DMS53 (cell line): ENCODE data around the gene ACOX3.

Source experiments
- DNase-seq: peaks from one replicate; lab custom pipeline; 2025; lab: John Stamatoyannopoulos, UW

ACOX3 gene

DNA sequence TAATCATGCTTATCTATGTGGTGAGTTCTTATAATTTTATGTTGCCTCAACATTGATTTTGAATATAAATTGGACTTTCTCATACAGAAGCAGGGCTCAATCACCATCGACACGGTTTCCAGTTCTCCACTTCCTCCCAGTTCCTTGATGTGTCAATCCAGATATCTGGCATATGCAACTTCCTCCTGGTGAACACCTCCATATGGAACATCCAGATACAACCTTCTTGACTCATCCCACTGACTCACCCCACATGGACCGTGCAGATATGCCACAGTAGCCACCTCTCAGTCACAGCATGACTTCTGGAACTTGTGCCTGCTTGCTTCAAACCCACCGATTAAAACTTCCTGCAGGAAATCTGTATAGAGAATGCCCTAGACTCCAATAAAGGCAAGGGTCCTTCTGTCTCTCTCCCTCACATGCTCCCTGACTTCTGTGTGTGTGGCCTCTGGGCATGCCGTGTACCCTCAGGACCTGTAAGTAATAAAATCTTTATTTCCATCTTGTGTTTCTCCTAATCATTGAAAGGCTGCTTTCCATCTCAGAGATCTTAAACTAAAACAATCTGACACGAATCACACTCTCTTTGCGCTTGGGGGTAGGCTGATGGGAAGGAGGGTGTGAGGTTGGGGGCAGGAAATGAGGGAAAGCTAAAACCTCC is 104.0 kb downstream of the ACOX3 start:
- peak; percentile 31 for DNase-seq

DNA sequence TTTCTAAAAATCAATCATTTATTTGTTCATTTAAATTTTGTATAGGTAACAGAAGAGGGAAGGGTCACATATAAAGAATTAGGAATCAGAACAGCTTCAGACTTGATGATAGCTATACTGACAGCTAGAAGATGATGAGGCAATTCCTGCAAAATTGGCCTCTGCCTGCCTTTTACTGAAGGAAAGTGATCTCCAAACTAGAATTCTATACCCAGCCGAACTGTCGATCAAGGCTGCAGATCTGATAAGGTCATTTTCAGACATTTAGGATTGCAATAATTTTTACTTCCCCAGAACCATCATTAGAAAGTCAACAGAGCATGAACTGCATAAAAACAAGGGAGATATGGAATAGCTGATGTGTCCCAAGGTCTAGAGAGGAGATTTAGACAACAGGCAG is 104.7 kb downstream of the ACOX3 start:
- no peak for DNase-seq

DNA sequence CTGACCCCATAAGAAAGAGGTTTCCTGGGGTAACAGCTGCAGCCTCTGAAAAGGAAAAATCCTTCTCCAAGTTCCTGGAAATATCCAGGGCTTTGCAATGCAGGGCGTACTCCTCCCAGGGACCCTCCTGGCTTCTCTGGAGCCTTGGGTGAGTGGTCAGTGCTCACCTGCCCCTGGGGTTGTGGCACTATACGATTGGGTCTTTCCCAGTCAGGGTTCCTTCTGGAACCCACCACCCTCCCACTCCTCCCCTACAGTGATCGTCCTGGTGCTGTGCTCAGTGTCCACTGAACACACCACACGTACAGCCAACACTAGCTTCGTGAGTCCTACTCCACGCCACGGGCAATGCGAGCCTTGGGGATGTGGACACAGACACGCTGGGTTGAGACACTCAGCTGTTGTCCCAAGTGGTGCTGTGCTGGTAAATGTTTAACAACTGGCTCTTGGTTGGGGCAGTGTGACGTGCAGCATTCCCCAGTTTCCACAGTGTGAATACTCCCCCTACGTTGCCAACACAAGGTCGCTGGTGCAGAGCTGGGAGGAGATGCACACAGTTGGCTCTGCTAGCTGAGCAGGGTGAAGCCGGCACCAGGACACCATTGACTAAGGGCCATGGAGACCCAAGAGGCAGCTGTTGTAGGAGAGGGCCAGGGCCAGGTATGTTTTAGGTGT is 105.6 kb downstream of the ACOX3 start:
- DNase-seq = peak; percentile 91

DNA sequence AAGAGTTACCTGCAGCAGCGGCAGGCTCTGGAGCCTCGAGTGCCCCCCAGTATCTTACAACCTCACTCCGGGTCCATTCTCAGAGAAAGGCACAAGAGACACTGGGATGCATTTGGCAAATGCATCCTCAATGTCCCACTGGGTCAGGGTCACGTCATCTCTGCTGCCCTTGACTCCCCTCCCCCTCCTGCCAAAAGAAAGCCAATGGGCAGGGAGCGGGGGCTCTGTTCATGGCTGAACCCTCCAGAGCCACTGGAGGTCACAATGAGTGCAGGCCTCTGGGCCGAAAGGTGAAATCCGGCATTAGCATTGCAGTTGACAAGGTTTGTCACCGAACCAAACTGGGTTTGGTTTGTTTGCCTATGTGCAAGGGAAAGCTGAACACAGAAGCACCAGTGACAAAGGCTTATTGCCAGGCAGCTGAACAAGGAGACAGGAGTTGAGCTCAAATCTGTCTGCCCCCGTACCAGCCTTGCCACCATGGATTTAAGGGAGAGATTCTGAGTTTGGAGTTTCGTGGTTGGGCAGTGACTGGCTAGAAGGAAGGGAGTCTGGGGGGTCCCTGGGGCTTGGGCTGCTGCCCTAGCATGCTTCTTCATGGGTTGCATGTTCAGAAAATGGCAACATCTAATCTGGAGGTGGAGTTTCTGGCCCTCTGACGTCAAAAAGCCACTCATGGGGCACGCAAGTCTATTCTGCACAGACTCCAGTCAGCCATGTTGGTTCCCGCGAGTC is 106.6 kb downstream of the ACOX3 start:
- DNase-seq = no peak

DNA sequence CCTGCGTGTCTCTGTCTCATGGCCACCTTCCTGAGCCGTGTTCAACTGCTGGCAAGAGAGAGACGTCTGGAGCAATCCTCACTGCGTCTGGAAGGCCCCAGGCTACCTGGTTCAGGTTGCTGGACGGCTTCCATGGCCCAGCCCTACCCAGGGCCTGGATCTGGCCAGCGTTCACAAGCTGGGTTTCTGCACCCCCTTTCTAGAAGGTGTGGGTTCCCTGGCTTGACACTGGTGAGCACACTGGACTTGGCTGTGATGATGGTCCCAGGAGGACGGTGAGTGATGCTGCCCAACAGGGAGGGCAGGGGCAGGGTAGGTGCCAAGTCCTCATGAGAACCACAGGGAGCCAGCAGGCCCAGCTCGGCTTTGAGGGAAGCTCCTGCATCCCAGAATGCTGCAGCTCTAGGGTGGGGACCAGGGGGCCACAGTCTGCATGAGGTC is 107.6 kb downstream of the ACOX3 start:
- DNase-seq = no peak

GRCh38 chr4:8332038-8332857 is 108.3 kb downstream of the ACOX3 start:
- no peak for DNase-seq

DNA sequence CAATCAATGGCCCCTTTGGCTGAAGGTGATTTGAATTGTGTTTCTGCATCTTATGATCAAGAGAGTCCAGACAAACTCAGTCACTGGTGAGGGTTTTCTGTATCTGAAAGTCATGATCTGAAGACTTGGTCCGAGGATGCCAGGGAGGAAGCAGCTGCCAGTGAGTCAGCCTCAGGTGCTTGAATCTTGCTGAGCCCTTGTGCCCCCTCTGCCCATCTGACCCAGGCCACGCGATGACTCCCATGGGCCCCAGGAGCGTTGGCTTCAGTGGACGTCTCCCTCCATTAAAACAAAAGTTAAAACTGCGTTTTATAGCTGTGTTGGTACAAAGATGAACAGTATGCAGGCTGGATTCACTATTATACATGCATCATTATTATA is 109.0 kb downstream of the ACOX3 start:
- no peak for DNase-seq

- DNase-seq = no peak
These were observed 109.5 kb downstream of the ACOX3 start for GRCh38 chr4:8330821-8331574.

GRCh38 chr4:8329859-8330761 is 110.4 kb downstream of the ACOX3 start:
- no peak for DNase-seq

DNA sequence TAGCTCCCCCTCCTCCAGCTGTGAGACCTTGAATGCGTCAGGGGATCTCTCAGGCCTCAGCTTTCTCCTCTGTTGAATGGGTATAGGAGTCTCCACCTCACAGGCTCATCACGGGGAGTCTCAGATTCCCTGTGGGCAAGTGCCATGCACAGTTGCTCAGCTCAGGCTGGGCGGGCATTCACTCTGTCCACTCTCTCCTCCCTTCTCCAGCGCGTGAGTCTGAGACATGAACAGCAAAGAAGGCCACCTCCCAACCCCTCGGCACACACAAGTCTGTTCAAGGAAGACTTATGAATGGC is 111.0 kb downstream of the ACOX3 start:
- DNase-seq = no peak

- DNase-seq = no peak
These were observed 111.5 kb downstream of the ACOX3 start for GRCh38 chr4:8328866-8329559.

DNA sequence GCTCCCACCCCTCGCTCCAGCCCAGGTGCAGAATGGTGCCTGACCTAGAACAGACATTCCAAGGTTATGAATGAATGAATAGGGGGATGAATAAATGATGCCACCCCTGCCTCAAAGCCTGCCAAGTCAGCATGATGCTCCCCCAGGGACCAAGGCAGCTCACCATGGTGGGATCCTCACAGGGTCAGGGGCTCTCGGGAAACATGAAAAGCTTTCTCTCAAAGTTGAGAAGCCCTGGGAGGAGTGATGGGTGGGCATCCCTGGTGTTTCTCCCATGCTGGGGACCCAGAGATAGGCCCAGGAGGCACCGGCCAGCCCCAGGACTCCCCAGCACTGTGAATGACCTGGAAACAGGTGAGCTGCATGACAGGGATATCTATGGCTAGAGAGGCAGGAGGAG is 112.1 kb downstream of the ACOX3 start:
- no peak for DNase-seq

- DNase-seq = no peak
These were observed 114.3 kb downstream of the ACOX3 start for GRCh38 chr4:8326206-8326605.

DNA sequence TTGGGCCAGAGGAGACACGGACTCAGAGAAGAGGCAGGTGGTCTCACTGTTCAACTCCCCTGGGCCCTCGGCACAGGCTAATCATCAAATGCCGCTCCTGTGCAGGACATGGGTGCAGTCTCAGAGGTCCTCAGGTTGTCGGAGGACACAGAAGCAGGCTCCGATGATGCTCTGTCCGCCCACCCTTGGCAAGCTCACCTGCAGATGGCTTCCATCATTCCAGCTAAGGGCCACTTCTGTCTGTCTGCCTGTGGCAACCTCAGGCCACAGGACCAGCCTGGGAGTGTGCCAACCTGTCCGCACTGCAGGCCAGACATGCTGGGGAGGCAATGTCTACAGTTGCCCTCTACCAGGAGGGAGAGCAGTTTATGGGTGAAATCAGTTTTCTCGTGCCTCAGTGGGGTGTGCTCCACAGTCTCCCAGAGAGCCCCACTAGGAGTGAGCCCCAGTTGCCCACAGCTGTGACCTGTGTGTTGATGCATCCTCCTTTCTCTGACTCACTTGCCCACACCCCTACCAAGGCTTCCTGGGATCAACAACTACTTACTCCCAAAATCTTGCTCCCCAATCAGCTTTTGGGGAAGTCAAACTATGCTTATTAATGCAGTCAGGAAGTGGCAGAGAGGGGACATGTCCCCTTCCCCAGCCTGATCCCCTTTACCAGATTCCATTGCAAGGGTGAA is 115.1 kb downstream of the ACOX3 start:
- DNase-seq = no peak

- no peak for DNase-seq
These were observed 115.8 kb downstream of the ACOX3 start for GRCh38 chr4:8324640-8325239.

DNA sequence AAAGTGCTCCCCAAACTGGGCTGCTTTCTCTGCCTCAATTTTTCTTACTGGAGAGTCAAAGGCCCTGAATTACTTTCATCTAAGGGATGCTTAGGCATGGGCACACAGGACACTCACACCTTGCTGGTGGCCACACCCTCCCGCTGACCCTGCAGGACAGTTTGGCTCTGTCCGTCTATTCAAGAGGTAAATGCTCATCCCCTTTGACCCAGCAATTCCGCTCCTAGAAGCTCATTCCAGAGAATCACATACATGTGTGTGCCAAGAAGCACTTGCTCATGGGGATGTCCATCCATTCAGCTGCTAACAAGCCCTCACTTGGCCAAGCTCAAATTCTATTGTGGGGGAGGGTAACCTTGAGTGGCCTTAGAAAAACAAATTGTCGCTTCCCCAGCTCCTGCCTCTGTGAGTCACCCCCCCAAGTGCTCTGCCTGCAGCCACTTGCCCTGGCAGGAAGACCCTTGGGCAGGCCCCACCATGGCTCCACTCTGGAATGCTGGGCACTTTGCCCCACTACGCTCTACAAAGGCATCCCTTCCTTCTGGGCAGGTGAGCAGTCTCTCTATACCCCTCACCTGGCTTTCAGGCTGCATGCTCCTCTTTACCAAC is 116.5 kb downstream of the ACOX3 start:
- no peak for DNase-seq

DNA sequence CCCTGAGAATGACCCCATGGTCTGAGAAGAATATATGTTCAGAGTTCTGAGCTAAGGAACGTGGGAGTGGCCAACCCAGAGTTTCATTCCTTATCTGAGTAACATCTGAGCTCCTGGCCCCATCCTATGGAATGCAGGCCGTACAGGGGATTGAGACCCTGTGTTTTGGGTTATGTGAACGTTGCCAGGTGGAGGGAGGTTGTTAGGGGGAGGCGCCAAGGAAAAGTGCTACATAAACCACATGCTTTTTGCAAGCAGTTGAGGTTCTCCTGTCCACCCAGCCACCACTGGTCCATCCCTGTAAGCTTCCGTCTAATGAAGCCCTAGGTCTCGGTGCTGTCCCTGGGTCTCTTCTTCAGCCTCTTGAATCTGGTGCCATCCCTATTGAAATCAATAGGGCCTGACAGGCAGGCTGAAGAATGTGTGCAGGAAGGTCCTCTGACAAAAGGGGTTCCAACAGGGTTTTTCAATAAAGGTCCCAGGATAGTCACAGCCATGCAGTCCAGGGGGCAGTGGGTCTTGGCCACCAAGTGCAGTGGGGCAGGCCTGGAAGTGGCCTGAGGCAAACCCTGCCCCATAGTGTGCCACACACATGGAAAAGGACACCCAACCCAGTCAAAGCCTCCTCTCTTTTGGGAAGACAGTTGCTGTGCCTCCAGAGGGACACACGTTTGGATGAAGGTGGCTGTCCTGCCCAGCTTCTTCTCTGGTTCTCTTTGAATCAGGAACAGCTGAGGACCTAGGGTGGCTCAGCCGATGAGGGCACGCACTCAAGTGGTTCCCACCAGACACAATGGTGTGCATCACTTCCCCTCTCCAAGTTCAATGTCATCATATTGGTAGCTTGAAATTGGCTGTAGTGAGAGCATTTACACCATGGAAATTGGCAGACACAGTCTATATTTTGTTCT is 117.5 kb downstream of the ACOX3 start:
- DNase-seq = no peak

DNA sequence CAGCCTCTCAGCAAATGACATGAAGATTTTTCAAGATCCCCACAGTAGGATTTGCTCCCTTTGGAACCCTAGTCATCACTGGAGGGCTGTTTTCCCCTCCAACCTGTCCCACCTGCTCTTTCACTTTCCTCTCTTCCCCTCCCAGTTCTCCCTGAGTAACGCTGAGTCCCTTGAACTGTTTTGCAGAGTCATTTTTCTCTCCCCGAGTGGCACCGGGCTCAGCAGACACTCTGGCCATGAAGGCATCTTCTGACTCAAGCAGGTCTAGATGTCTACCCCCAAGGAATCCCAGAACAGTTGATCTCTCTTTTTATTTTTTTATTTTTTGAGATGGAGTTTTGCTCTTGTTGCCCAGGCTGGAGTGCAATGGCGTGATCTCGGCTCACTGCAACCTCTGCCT is 118.8 kb downstream of the ACOX3 start:
- no peak for DNase-seq
